ENCODE results near the gene C11orf86. TPM values are rescaled to one million over a fixed set of nuclear protein-coding genes. Genes with fewer than 3 reads are reported as not detected.
"Not testable (repeated sequence)": the region's sequence is repeated elsewhere in the genome, so short reads cannot be mapped to it uniquely, and the experiment has no call there.

C11orf86 gene
- total and polyA plus RNA-seq, 2 of the 8 experiments (the other 6 are each of a cell fraction or from before 2014, with no cell fraction given): 0.91 to 0.97 TPM

DNA sequence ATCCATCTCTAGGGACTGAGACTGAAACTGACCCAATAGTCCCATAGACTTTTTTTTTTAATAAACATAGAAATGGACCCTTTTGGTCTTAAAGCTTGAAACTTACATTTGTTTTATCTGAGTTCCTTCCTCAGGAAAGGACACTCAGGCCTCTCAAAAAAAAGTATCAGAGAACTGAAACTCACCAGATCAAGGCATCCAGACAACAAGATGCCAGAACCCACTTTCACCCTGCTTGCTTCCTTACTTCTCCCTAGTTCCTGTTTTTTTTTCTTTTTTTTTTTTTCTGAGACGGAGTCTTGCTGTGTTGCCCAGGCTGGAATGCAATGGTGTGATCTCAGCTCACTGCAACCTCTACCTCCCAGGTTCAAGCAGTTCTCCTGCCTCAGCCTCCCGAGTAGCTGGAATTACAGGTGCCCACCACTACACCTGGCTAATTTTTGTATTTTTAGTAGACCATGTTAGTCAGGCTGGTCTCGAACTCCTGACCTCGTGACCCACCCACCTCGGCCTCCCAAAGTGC lies 13.4 kb upstream of the C11orf86 start:
- H3K27ac ChIP-seq (ENCODE audit: low read depth, low read length); H2AK5ac ChIP-seq (ENCODE audit: low read depth, low read length); H4K8ac ChIP-seq (ENCODE audit: extremely low read depth, insufficient read depth, low read length); DNase-seq (ENCODE audit: low read depth in 1 of 2, low spot score in 2 of 2); H2BK5ac ChIP-seq (ENCODE audit: low read depth, low read length); H3K27me3 ChIP-seq (replicated peaks in 1 of 4; ENCODE audit: control insufficient read depth in 3 of 4, extremely low read depth in 1 of 4, insufficient read depth in 3 of 4, low read length in 3 of 4); H3K18ac ChIP-seq (ENCODE audit: extremely low read depth, low read length); H3K9me3 ChIP-seq (ENCODE audit: insufficient read depth in 2 of 2, low read depth in 1 of 2, low read length in 1 of 2); H4K91ac ChIP-seq (replicated peaks; ENCODE audit: insufficient read length, low read length); H3K4me3 ChIP-seq (ENCODE audit: extremely low read depth in 1 of 4, insufficient read depth in 2 of 4, low read depth in 3 of 4, low read length in 4 of 4); H3K56ac ChIP-seq (replicated peaks; ENCODE audit: insufficient read length, low read depth, low read length); H3K4ac ChIP-seq (replicated peaks; ENCODE audit: insufficient read length, low read depth, low read length); H2BK12ac ChIP-seq (ENCODE audit: low read depth, low read length); H2BK120ac ChIP-seq (replicated peaks; ENCODE audit: low read depth, low read length); H3K4me2 ChIP-seq (ENCODE audit: insufficient read depth in 1 of 2, low read depth in 2 of 2, low read length in 2 of 2); H3K36me3 ChIP-seq (ENCODE audit: control insufficient read depth in 2 of 4, insufficient read depth in 4 of 4, low read length in 3 of 4); H3K23me2 ChIP-seq (ENCODE audit: low read depth, low read length); H4K20me1 ChIP-seq (replicated peaks in 1 of 2; ENCODE audit: control insufficient read depth in 1 of 2, insufficient read depth in 2 of 2, low read length in 2 of 2); H3K14ac ChIP-seq (ENCODE audit: insufficient read length); H3K79me1 ChIP-seq (ENCODE audit: low read depth, low read length); H3K23ac ChIP-seq (ENCODE audit: insufficient read length); FAIRE-seq; H3K79me2 ChIP-seq (ENCODE audit: control insufficient read depth in 1 of 2, insufficient read depth in 2 of 2, low read length in 2 of 2); H3K9ac ChIP-seq (replicated peaks in 1 of 4; ENCODE audit: extremely low read depth in 1 of 4, low read depth in 3 of 4, low read length in 3 of 4); H4K5ac ChIP-seq (ENCODE audit: insufficient read length, low read depth, low read length); H2BK20ac ChIP-seq (ENCODE audit: low read length); H2AFZ ChIP-seq (ENCODE audit: low read length); H2BK15ac ChIP-seq (ENCODE audit: low read length): not testable (repeated sequence)
- peaks cover 3 to 13% (median 5%) of the 10 kb centered on the region in 4 experiments for H3K4me1 ChIP-seq (replicated peaks in 1 of 4; ENCODE audit: control insufficient read depth in 3 of 4, insufficient read depth in 4 of 4, low read length in 3 of 4)
- 96% methylated on average over 4 of the region's 5 CpGs; no CpG with 5 or more reads in 1 of the 2 experiments for WGBS, 2 experiments (ENCODE audit: extremely low coverage in 1 of 2, insufficient coverage in 1 of 2, insufficient read length in 1 of 2, insufficient replicate concordance in 2 of 2, low coverage in 1 of 2, low lambda C conversion rate in 2 of 2, missing lambda C conversion rate in 1 of 2)
- ChIA-PET POLR2A (ENCODE audit: partially characterized antibody) (interaction anchor here (1.1 kb wide), 1 partner anchor 60 kb away, joined by 4 read pairs; no protein-coding TSS in a partner anchor), CTCF (ENCODE audit: partially characterized antibody) (interaction anchor here (0.9 to 3.4 kb wide), 2 partner anchors 10 to 14 kb away, joined by 3 to 14 read pairs; partner anchors contain the start of gene C11orf86)
